GM15510 (cell line): ENCODE data around the gene RBM5.

ENCODE experiments used
- POLR2A ChIP-seq: IDR thresholded peaks from 3 replicates; pipeline ENCODE4 v1.6.1; 2011; ENCODE audit warnings: borderline replicate concordance; ENCODE audit not compliant: insufficient read length; ENCODE audit errors: extremely low read depth

Gene RBM5

GRCh38 chr3:50147447-50147846 lies 58.7 kb downstream of the RBM5 start:
- TF ChIP-seq POLR2A: no peak

GRCh38 chr3:50147861-50148260 lies 59.1 kb downstream of the RBM5 start:
- TF ChIP-seq POLR2A: no peak

- TF ChIP-seq POLR2A: no peak
These were observed 61.7 kb downstream of the RBM5 start for GRCh38 chr3:50150404-50150750.

GRCh38 chr3:50150863-50151686 lies 62.4 kb downstream of the RBM5 start:
- no peak for TF ChIP-seq POLR2A

GRCh38 chr3:50151728-50152127 lies 63.0 kb downstream of the RBM5 start:
- TF ChIP-seq POLR2A: no peak

- no peak for TF ChIP-seq POLR2A
These were observed 65.2 kb downstream of the RBM5 start for GRCh38 chr3:50153782-50154475.

- no peak for TF ChIP-seq POLR2A
These were observed 65.7 kb downstream of the RBM5 start for GRCh38 chr3:50154476-50154839.

GRCh38 chr3:50154840-50155490 lies 66.2 kb downstream of the RBM5 start, which contains the start of gene SEMA3F:
SEMA3F (plus strand) TSS chr3:50155324; CDS start chr3:50159623, 4,299 bp downstream.
- no peak for TF ChIP-seq POLR2A

GRCh38 chr3:50155491-50155878 lies 66.8 kb downstream of the RBM5 start:
- TF ChIP-seq POLR2A: no peak

GRCh38 chr3:50155891-50156290 lies 67.2 kb downstream of the RBM5 start:
- TF ChIP-seq POLR2A: no peak

- no peak for TF ChIP-seq POLR2A
These were observed 68.1 kb downstream of the RBM5 start for GRCh38 chr3:50156549-50157493.

GRCh38 chr3:50157827-50158529 lies 69.3 kb downstream of the RBM5 start:
- no peak for TF ChIP-seq POLR2A

GRCh38 chr3:50158530-50159146 lies 69.9 kb downstream of the RBM5 start:
- TF ChIP-seq POLR2A: no peak
